WERI-Rb-1 (cell line): Measurements from ENCODE around the gene BTN2A1.
"Not testable (repeated sequence)": the region's sequence is repeated elsewhere in the genome, so short reads cannot be mapped to it uniquely, and the experiment has no call there.

ENCODE experiments used
- DNase-seq: peaks from one replicate; pipeline ENCODE4 v3.0.0-alpha.2; 2020
- H3K27ac ChIP-seq: fragments of 250-450 bp; sonication (Bioruptor Pico); 2 replicates; pipeline ENCODE4 v1.5.1; 2020; ENCODE audit warnings: mild to moderate bottlenecking, moderate library complexity
- H3K27me3 ChIP-seq: fragments of 250-450 bp; sonication (Bioruptor Pico); 2 replicates; pipeline ENCODE4 v1.5.1; 2021; ENCODE audit warnings: mild to moderate bottlenecking, low read depth, moderate library complexity; ENCODE audit not compliant: insufficient read depth, severe bottlenecking
- H3K36me3 ChIP-seq: fragments of 250-450 bp; sonication (Bioruptor Pico); 2 replicates; pipeline ENCODE4 v1.5.1; 2020; ENCODE audit warnings: mild to moderate bottlenecking, moderate library complexity
- H3K4me3 ChIP-seq: 2 replicates; pipeline ENCODE4 v1.5.1; 2011; ENCODE audit warnings: low read depth, mild to moderate bottlenecking, control low read depth, low read length
- H3K9me3 ChIP-seq: fragments of 250-450 bp; sonication (Bioruptor Pico); 2 replicates; pipeline ENCODE4 v1.5.1; 2021; ENCODE audit warnings: mild to moderate bottlenecking, moderate library complexity; ENCODE audit not compliant: severe bottlenecking
- CTCF ChIP-seq: IDR thresholded peaks from 2 replicates; pipeline ENCODE4 v1.5.1; 2011; ENCODE audit warnings: low read depth, mild to moderate bottlenecking, control low read depth, inconsistent platforms, low read length

BTN2A1 gene

GRCh38 chr6:26430787-26431186 lies 27.0 kb upstream of the BTN2A1 start:
- H3K27me3 ChIP-seq: no peaks in the 10 kb centered on the region
- DNase-seq: no peak
- TF ChIP-seq CTCF: no peak
- H3K4me3 ChIP-seq: no peak overlapping the region
- H3K27ac ChIP-seq: no peak overlapping the region
- H3K36me3 ChIP-seq: peaks cover 5% of the 10 kb centered on the region
- H3K9me3 ChIP-seq: peaks cover 15% of the 10 kb centered on the region

- no peak for DNase-seq
- H3K36me3 ChIP-seq: peaks cover 5% of the 10 kb centered on the region
- H3K27ac ChIP-seq: no peak overlapping the region
- no peak for TF ChIP-seq CTCF
- peaks cover 15% of the 10 kb centered on the region for H3K9me3 ChIP-seq
- no peaks in the 10 kb centered on the region for H3K27me3 ChIP-seq
- H3K4me3 ChIP-seq: no peak overlapping the region
Measured at GRCh38 chr6:26431258-26432172, 26.2 kb upstream of the BTN2A1 start.

- no peak for TF ChIP-seq CTCF
- Histone ChIP-seq H3K9me3 (peaks cover 15% of the 10 kb centered on the region), H3K27me3 (no peaks in the 10 kb centered on the region), H3K27ac (no peak overlapping the region), H3K36me3 (peaks cover 5% of the 10 kb centered on the region), H3K4me3 (no peak overlapping the region)
- DNase-seq: no peak
Measured at GRCh38 chr6:26432627-26433201, 25.0 kb upstream of the BTN2A1 start.

GRCh38 chr6:26433680-26434079 lies 24.1 kb upstream of the BTN2A1 start:
- not testable (repeated sequence) for H3K27ac ChIP-seq

GRCh38 chr6:26436018-26436417 lies 21.7 kb upstream of the BTN2A1 start:
- Histone ChIP-seq H3K27ac (no peak overlapping the region), H3K9me3 (peaks cover 15% of the 10 kb centered on the region), H3K36me3 (no peaks in the 10 kb centered on the region), H3K27me3 (no peaks in the 10 kb centered on the region), H3K4me3 (no peak overlapping the region)
- no peak for DNase-seq
- TF ChIP-seq CTCF: no peak

More at GRCh38 chr6:26433680-26434079, 24.1 kb upstream of the BTN2A1 start:
- H3K36me3 ChIP-seq, DNase-seq, H3K27me3 ChIP-seq, H3K4me3 ChIP-seq: not testable (repeated sequence)
- peaks cover 15% of the 10 kb centered on the region for H3K9me3 ChIP-seq

- TF ChIP-seq CTCF: no peak
- Histone ChIP-seq H3K27ac (no peak overlapping the region), H3K4me3 (no peak overlapping the region), H3K36me3 (no peaks in the 10 kb centered on the region), H3K9me3 (peaks cover 15% of the 10 kb centered on the region), H3K27me3 (no peaks in the 10 kb centered on the region)
- DNase-seq: no peak
Measured at GRCh38 chr6:26437550-26437949, 20.2 kb upstream of the BTN2A1 start.
